Activated naive CD4-positive, alpha-beta T cell treated with anti-CD3 and anti-CD28 coated beads, Interleukin-2, amount 10 ng/mL, durations not matched to agents 7 days and 5 days (primary cell): ENCODE data around the gene TMEM154.

Source experiments
- CTCF ChIA-PET: fragments of 350-600 bp; sonication (Branson Sonifier 250); formaldehyde crosslinking; loops from one replicate; lab custom pipeline; 2021; ENCODE audit warnings: antibody characterized with exemption; lab: Charles Lee
- DNase-seq: peaks from one replicate; pipeline ENCODE4 v3.0.0-alpha.2; 2020
- H3K27ac Mint-ChIP-seq: one replicate; pipeline ENCODE4 v1.8.0; 2021; ENCODE audit warnings: mild to moderate bottlenecking, moderate library complexity, mixed read lengths
- H3K27me3 Mint-ChIP-seq: one replicate; pipeline ENCODE4 v1.8.0; 2021; ENCODE audit warnings: mild to moderate bottlenecking, mixed read lengths
- H3K36me3 Mint-ChIP-seq: one replicate; pipeline ENCODE4 v1.8.0; 2021; ENCODE audit warnings: mixed read lengths
- H3K4me1 Mint-ChIP-seq: one replicate; pipeline ENCODE4 v1.8.0; 2021; ENCODE audit warnings: mixed read lengths
- H3K4me3 Mint-ChIP-seq: one replicate; pipeline ENCODE4 v1.8.0; 2021; ENCODE audit warnings: mild to moderate bottlenecking, moderate library complexity, mixed read lengths
- H3K9me3 Mint-ChIP-seq: one replicate; pipeline ENCODE4 v1.8.0; 2021; ENCODE audit warnings: mixed read lengths

Gene TMEM154

DNA sequence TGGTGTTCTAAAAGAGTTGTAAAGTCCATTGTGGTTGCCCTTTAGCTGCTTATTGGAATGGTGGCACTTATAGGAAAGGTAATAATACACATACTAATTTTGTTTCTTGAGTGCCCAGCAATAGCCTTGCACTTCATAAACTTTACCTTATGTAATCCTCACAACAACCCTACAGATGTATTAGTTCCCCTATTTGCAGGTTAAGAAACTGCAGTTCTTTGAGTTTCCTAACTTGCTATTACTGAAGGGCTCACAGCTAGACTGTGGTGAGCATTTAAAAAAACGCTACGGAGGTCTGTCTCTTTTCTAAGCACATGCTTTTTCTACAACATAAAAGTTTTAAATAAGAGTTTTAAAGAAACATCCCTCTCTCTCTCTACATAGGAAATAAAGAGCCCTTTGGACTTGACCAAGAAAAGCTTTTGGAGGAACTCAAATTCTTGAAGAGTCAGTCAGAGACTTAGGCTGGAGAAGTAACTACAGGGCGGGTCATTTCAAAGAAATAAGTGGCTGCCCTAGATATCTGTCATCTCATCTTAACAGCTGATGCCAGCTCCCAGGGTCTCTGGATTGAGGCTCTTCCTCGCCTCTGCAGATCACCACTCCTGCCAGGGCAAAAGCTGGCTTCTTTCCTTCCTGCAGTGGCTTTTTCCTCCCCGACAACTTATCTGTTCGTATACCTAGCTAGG is 101.9 kb downstream of the TMEM154 start:
- no peak overlapping the region for H3K27ac Mint-ChIP-seq
- no peaks in the 10 kb centered on the region for H3K9me3 Mint-ChIP-seq

DNA sequence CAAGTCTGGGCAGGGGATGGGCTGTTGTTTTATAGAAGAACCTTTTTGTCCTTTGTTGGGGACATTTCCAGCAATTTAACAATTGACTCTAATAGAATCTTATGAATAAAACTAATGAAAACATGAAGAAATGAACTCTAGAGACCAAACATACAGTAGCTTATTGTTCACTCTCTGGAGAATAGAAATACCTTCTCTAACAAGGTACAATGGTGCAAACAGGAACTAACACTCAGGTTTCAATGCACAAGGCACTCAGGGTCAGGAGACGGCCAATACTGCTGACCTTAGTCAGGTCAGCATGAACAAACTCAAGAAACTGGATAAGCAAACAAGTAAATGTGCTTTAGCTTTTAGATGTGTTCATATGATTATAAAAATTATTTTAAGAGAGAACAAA is 104.3 kb downstream of the TMEM154 start:
- no peak for DNase-seq
- no peaks in the 10 kb centered on the region for H3K9me3 Mint-ChIP-seq
- CTCF ChIA-PET: no interaction called here
- H3K4me1 Mint-ChIP-seq: no peaks in the 10 kb centered on the region
- no peaks in the 10 kb centered on the region for H3K36me3 Mint-ChIP-seq
- H3K27ac Mint-ChIP-seq: no peak overlapping the region
- H3K27me3 Mint-ChIP-seq: peaks cover 18% of the 10 kb centered on the region
- H3K4me3 Mint-ChIP-seq: no peak overlapping the region

More for the DNA sequence above, 101.9 kb downstream of the TMEM154 start:
- no peaks in the 10 kb centered on the region for H3K4me1 Mint-ChIP-seq
- no peaks in the 10 kb centered on the region for H3K36me3 Mint-ChIP-seq
- no peak overlapping the region for H3K4me3 Mint-ChIP-seq
- CTCF ChIA-PET: interaction anchor here (1.0 to 3.6 kb wide), 3 partner anchors 13 to 76 kb away, joined by 3 to 12 read pairs (median 4); no protein-coding TSS in a partner anchor
- DNase-seq: no peak
- H3K27me3 Mint-ChIP-seq: peaks cover 17% of the 10 kb centered on the region

DNA sequence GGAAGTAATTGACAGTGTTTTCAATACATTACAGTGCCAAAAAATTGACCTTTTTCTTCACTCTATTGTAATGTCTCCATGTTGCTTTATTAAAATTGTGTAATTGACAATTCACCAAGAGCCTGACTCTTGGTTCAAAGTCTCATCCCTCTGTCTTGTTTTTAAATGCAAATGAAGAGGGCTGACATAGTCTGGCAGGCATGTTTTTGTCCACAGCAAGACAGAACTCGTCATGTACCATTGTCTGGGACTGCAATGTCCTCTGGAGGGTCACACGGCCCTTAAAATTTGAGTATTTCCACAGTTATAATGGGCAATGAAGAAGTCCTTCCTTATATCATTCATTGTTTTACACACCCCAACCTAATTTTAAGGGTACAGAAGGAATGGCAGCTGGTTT is 105.9 kb downstream of the TMEM154 start:
- Mint-ChIP-seq H3K4me1 (no peaks in the 10 kb centered on the region), H3K4me3 (no peak overlapping the region), H3K27ac (no peak overlapping the region), H3K36me3 (no peaks in the 10 kb centered on the region), H3K9me3 (no peaks in the 10 kb centered on the region), H3K27me3 (peaks cover 14% of the 10 kb centered on the region)
- CTCF ChIA-PET: no interaction called here
- DNase-seq: no peak

- H3K27ac Mint-ChIP-seq: no peak overlapping the region
- CTCF ChIA-PET: interaction anchor here (0.8 kb wide), 1 partner anchor 71 kb away, joined by 4 read pairs; no protein-coding TSS in a partner anchor
- H3K36me3 Mint-ChIP-seq: no peaks in the 10 kb centered on the region
- H3K27me3 Mint-ChIP-seq: peaks cover 14% of the 10 kb centered on the region
- H3K4me3 Mint-ChIP-seq: no peak overlapping the region
- DNase-seq: no peak
- H3K4me1 Mint-ChIP-seq: no peaks in the 10 kb centered on the region
- H3K9me3 Mint-ChIP-seq: no peaks in the 10 kb centered on the region
Observed at GRCh38 chr4:152572417-152573086, 107.2 kb downstream of the TMEM154 start.

DNA sequence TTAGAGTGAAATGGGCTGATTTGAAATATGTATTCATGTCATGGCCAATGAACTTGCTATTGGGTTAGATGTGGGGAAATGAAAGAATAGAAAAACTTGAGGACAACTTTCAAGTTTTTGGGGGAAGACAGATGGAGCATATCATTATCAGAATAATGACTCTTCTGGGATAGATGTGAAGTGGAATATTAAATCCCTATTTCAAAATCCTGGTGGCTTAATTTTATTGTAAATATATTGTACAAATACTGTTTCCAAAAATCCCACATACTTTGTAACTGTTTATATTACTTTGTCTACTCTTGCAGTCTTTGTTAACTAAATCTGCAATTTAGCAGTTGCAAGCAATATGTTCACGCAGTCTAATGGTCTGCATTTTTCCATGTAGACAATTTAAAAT is 108.0 kb downstream of the TMEM154 start:
- Mint-ChIP-seq H3K27me3 (peaks cover 14% of the 10 kb centered on the region), H3K36me3 (no peaks in the 10 kb centered on the region), H3K27ac (no peak overlapping the region), H3K4me3 (no peak overlapping the region), H3K9me3 (no peaks in the 10 kb centered on the region), H3K4me1 (no peaks in the 10 kb centered on the region)
- DNase-seq: no peak
- CTCF ChIA-PET: no interaction called here

GRCh38 chr4:152571296-152571695 is 108.5 kb downstream of the TMEM154 start:
- Mint-ChIP-seq H3K4me1 (no peaks in the 10 kb centered on the region), H3K27me3 (peaks cover 14% of the 10 kb centered on the region), H3K36me3 (no peaks in the 10 kb centered on the region), H3K27ac (no peak overlapping the region), H3K9me3 (no peaks in the 10 kb centered on the region), H3K4me3 (no peak overlapping the region)
- no peak for DNase-seq
- CTCF ChIA-PET: no interaction called here
